Stimulated activated CD4-positive, alpha-beta T cell treated with anti-CD3 and anti-CD28 coated beads, Interleukin-12 subunit alpha, Interleukin-12 subunit beta, amount 100 ng/mL, for 4 hours (primary cell): Measurements from ENCODE around the gene ELF5.

ENCODE experiments used
- DNase-seq: peaks from one replicate; pipeline ENCODE4 v3.0.0-alpha.2; 2020

Gene ELF5

DNA sequence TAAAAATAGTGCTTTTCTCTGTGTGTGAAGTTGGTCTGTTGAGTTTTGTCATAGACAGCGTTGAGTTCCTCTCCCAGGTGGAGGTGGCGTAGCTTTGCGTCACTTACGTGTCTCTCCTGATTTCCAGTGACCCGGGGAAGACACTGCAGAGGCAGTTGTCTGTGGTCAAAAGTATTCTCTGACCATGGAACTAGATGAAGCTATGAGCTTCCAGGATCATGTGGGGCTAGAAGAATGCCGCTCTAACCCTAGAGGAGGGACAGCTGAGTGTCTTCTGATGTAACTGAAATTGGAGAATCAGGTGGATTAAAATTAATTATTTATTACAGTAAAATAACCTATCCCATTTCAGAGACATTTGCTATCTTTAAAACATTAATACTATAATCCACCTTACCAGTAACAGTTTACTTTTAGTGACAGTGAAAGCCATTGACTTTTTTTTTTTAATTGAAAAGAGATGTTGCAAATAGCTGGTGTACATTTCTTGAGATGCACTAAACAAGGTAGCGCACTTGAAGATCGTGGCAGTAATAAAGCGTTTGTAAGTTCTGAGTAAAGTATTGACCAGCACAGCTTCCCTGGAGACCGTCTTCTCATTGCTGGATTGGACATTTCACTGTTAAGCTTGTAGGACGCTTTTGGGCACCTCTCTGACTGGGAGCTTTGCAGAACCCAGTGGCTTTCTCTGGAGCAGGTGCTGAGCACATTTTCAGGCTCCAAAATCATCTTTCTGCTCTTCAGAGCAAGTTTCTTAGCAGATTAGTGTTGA lies 65.2 kb downstream of the ELF5 start:
- DNase-seq, result no peak

GRCh38 chr11:34447044-34447443 lies 66.5 kb downstream of the ELF5 start:
- no peak for DNase-seq

DNA sequence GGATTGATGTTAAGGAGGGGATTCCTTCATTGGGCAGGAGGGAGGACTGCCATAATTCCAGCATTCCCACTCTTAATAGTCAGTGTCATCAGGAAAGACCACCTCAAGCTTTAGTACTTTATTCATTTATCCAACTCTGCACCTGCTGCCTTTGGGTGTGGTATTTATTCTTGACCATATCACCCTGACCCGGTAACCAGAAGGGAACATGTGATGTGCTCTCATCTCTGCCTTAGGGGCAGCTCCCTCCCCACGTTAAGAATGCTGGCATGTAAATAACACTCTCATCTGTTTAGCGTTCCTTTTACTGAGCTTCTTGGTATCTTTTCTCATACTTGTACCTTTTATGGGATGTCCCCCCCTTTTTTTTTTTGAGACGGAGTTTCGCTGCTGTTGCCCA lies 67.2 kb downstream of the ELF5 start:
- DNase-seq, result no peak

DNA sequence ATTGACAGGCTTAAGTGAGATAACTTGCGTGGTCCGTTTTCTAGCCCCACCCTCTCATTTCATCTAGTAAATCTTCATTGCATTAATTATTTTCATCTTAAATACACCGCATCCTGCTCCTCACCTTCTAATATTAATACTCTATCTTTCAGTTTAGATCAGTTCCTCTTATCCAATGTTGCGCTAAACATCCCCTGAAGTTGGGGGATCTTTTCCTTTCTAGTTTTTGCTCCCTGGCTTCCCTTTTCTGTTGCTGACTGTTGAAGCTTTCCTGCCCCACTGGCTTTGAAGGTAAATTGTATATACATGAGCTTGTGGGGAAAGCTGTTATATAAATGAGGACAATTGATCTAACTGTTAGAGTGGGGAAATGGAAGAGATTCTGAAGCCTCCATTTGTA lies 67.6 kb downstream of the ELF5 start:
- DNase-seq, result no peak

DNA sequence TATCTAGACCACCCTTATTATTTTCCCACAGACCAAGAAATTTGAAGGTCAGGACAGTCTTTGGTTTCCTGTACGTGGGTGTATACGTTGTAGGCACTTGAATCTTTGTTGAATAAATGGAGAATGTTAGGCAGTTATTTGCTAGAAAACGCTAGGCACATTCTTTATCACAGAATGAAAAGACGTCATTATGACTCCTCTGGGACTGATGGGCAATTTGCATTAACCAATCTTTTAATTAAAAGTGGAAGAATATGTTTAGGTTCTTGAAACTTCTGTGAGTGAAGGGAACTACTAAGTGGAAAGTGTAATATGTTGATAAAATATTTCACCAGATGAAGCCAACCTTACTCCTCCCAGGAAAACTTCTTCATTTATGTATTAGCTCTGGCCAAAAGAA lies 69.2 kb downstream of the ELF5 start:
- no peak for DNase-seq

DNA sequence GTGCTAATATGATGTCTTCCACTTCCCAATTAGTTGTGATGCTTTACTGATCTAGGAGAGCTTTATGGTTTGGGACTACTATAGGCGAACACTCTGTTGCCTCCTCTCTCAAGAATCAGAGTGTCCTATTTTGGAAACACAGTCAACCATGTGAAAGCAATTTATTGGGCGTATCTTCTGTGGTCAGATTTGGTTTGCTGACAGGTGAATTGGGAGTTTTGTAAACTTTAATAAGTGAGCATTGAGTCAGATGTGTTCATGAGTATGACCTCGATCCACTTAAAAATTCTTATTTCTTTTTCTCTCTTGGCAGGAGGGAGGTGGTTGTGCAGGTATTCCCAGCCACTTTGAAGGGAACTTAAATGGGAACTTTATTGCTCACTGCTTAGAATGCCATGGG lies 70.5 kb downstream of the ELF5 start:
- DNase-seq, result no peak

DNA sequence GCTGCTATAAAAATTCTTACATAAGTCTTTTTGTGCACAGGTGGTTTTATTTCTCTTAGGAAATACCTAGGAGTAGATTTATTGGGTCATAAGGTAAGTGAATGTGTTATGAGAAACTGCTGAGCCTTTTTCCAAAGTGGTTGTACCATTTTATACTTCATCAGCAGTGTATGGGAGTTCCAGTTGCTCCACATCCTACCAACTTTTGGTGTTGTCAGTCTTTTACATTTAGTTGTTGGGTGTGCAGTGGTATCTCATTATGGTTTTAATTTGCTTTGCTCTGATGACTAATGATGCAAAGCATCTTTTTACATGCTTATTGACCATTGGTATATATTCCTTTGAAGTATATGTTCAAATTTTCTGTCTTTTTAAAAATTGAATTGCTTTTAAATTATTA lies 71.8 kb downstream of the ELF5 start:
- DNase-seq, result no peak

- no peak for DNase-seq
Observed at GRCh38 chr11:34439610-34440198, 73.9 kb downstream of the ELF5 start.

GRCh38 chr11:34438529-34439507 lies 74.8 kb downstream of the ELF5 start, which contains the start of gene CAT:
Gene CAT, plus strand, starts transcription at chr11:34438934. Its CDS starts 80 bp downstream, at chr11:34439014.
- DNase-seq, result peak; percentile 97

- no peak for DNase-seq
Observed at GRCh38 chr11:34437224-34438125, 76.1 kb downstream of the ELF5 start.

DNA sequence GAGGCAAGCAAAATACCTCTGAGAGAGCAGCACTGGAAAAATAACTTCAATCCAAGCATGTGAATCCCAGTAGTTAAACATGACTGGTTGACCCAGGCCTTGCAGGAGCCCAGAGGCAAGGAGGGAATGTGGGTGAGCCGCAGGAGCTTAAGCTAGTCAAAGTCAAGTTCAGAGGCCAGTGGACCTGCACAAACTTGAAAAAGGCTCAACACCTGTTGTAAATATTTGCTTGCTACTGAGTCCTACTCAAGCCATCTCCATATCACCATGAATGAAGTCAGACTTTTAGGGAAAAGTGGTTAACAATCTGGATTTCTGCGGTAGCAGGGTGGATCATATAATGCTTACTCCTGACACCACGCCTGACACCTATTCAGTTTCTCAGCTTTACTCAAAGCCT lies 79.7 kb downstream of the ELF5 start:
- DNase-seq, result no peak

DNA sequence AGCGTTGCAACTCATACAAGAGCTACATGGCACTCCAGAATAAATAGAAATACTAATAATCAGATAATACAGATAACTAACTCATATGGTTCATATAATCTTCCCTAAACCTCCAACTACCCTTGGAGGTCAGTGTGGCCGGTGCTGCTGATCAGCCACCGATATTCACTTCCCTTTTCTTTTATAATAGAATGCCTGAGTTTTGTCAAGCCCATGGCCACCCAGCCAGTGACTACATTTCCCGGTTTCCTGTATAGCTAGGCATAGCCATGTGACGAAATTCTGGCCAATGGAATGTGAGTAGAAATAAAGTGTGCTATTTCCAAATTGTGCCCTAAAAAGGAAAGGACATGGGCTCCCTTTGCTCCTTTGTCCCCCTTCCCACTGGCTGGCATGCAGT lies 80.8 kb downstream of the ELF5 start:
- no peak for DNase-seq

- DNase-seq, result no peak
Observed at GRCh38 chr11:34431979-34432378, 81.6 kb downstream of the ELF5 start.
